DMS79 (cell line): ENCODE results near the gene PCNX1.

Experiments used
- DNase-seq: peaks from one replicate; lab custom pipeline; 2025; lab: John Stamatoyannopoulos, UW

The PCNX1 gene

DNA sequence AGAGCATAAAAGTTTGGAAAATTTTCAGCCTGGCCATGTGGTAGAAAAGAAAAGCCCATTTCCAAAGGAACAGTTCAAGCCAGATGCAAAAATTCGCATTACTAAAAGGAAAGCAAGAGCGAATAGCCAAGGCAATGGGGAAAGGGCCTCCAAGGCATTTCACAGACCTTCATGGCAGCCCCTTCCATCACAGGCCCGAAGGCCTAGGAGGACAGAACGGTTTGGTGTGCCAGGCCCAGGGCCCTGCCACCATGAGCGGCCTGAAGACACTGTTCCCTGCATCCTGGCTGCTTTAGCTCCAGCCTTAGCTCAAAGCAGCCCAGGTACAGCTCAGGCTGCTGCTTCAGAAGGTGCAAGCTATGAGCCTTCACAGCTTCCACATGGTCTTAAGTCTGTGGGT is 243.5 kb downstream of the PCNX1 start:
- no peak for DNase-seq

DNA sequence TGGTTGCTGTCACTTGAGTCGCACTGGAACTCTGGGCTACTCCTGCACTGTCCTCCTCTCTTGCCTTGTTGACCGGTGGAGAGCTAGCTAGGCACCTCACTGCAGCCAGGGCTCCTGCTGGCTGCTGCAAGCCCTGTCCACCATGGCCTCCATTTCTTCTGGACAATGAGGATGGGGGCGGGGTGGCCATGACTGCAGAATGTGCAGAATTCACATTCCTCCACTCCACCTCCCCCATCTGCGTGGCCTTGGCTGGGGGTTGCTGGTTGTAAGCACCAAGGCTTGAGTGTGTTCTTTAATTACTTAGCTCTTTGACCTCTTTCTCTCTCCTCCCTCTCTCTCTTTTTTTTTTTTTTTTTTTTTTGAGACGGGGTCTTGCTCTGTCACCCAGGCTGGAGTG is 248.5 kb downstream of the PCNX1 start:
- no peak for DNase-seq

DNA sequence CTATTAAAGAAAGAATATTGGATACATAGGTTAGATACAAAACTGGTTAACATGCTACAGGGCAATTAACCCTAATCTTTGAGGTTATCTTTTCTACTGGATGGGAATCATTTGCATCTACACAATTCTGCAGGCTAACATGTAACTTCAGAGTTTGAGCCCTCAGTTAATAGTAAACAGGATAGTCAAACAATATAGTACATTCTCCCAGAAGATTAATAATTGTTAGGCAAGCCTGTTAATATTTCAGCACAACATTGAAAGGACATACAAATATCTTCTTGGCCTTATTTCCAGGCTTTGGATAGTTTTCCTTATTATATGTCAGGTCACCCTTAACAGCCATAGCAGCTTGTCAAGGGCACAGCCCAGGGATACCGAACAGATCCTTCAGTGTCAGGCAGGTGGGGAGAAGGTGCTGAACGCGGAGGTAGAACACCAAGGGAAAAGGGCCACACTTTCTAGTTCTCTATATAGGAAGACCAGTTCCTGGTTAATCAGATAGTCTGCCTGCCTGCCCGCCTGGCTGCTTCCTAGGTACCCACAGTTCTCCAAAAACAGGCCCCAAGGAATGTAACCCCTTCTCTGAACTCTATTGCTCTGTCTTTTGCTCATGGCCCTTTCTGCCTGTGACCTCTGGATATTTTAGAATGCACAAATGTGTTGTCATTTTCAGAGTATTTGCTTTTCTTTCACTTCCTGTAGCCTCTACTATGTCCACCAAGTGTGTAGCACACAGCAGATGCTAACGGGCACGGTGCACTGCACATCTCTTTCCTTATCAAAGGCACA is 256.0 kb downstream of the PCNX1 start:
- no peak for DNase-seq

DNA sequence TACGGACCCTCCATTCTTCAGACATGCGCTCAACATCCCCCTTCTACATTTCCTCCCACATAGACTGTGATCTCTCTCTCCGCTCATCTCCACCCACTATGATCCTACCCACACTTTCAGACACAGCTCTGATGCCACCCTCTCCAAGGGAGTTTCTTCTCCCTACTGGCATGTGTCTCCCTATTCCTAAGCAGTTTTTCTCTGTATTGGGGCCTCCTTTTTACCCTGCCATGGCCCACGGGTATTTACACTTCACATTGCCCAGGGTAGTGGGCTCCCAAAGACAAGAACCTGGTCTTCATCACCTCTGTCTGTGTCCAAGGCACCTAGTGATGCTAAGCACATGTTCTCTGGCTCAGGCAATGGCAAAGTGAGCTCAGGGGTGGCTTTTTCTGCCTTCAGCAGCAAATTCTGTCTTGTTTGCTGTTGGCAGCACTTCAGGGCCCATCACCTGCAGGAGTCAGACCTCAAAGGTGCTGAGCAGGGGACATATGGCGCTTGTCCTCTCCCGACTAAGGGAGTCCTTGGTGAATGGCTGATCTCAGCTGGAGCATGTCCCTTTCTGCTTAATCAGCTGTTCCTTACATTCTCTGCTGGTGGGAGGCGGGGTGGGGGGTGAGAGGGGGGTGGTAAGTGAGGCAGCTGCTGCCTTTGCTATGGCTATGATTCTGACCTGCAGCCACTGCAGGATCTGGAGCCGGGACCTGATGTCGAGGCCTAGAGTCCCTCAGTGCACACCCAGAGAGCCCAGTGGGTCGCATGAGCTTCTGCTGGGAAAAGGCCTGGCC is 256.8 kb downstream of the PCNX1 start:
- DNase-seq: peak; percentile 36
